ENCODE results near the gene BMPER.

Gene BMPER

DNA sequence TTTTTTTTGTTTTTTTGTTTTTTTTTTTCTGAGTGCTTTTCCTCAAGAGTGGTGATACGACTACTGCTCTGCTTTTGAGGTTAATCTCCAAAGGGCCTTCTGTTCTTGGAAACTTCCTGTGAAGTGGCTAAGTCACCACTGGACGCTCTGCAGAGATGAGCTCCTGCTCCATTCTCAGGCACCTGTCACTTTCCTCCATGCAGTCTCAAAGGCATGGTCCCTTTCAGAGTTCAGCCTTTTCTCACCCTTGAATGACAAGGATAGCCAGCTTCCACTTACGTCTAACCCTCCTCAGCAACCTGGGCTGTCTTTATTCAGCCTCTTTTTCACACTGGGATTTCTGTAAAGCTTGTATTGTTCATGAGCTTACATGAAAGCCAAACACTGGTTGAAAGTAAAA is 65.8 kb downstream of the BMPER start:
- H3K4me3 ChIP-seq (ENCODE audit: low read depth, low read length): no peak overlapping the region
- ChIA-PET CTCF (interaction anchor here (0.6 to 1.6 kb wide), 3 partner anchors 12 to 117 kb away, joined by 3 to 8 read pairs (median 5); no protein-coding TSS in a partner anchor), POLR2A (no interaction called here)
- DNase-seq (ENCODE audit: low read depth, low spot score): no peak
- TF ChIP-seq, protein P1, sequence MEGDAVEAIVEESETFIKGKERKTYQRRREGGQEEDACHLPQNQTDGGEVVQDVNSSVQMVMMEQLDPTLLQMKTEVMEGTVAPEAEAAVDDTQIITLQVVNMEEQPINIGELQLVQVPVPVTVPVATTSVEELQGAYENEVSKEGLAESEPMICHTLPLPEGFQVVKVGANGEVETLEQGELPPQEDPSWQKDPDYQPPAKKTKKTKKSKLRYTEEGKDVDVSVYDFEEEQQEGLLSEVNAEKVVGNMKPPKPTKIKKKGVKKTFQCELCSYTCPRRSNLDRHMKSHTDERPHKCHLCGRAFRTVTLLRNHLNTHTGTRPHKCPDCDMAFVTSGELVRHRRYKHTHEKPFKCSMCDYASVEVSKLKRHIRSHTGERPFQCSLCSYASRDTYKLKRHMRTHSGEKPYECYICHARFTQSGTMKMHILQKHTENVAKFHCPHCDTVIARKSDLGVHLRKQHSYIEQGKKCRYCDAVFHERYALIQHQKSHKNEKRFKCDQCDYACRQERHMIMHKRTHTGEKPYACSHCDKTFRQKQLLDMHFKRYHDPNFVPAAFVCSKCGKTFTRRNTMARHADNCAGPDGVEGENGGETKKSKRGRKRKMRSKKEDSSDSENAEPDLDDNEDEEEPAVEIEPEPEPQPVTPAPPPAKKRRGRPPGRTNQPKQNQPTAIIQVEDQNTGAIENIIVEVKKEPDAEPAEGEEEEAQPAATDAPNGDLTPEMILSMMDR (IDR thresholded peaks at IDR 0.05; ENCODE audit: insufficient read depth, low read length, missing control alignments): no peak

DNA sequence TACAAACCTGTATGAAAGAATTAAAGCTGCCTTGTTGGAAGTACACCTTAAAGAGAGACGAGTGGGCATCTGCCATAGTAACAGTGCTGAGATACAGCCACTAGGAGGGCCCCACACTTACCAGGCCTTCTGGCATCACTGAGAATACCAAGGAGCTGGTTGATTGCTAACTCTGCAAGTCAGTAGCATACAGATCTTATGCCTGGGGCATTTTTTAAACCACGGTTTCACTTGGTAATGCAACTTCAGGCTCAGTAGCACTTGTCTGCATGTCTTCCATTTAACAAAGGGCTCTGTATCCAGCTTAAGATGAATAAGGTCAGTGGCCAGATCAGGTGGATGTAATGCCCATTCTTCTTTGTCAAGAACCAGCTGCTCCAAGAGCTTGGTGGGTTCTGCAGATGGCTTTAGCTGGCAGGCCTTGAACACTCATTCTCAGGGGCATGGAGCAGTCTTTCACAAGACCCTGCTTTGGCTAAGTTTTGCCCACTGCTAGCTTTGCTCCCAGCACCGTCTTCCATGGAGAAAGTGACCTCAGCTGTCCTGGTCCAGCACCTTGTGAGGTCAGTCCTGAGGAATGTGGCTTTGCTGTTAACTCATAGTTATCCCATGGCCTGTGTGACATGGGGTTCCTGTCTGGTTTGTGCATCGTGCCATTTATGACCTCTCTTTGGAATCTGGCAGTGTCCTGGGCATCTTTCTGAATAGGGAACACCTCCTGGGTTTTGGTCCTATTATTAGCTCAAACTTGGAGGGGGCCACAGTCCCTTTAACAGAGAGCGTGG is 68.1 kb downstream of the BMPER start:
- POLR2A ChIA-PET: no interaction called here
- TF ChIP-seq, protein P1 (IDR thresholded peaks at IDR 0.05; ENCODE audit: insufficient read depth, low read length, missing control alignments): no peak
- DNase-seq (ENCODE audit: low read depth, low spot score): no peak
- H3K4me3 ChIP-seq (ENCODE audit: low read depth, low read length): no peak overlapping the region
- CTCF ChIA-PET: interaction anchor here (0.9 to 2.0 kb wide), 5 partner anchors 10 to 161 kb away, joined by 3 to 8 read pairs (median 4); no protein-coding TSS in a partner anchor

GRCh38 chr7:33979300-33979806 is 74.0 kb downstream of the BMPER start:
- no peak for DNase-seq (ENCODE audit: low read depth, low spot score)
- ChIA-PET POLR2A (interaction anchor here (0.7 to 2.7 kb wide), 4 partner anchors 27 to 176 kb away, joined by 3 to 9 read pairs (median 4); no protein-coding TSS in a partner anchor), CTCF (interaction anchor here (0.9 to 5.1 kb wide), 8 partner anchors 13 to 172 kb away, joined by 3 to 38 read pairs (median 3); no protein-coding TSS in a partner anchor)
- H3K4me3 ChIP-seq (ENCODE audit: low read depth, low read length): no peak overlapping the region
- TF ChIP-seq, protein P1 (IDR thresholded peaks at IDR 0.05; ENCODE audit: insufficient read depth, low read length, missing control alignments): no peak

DNA sequence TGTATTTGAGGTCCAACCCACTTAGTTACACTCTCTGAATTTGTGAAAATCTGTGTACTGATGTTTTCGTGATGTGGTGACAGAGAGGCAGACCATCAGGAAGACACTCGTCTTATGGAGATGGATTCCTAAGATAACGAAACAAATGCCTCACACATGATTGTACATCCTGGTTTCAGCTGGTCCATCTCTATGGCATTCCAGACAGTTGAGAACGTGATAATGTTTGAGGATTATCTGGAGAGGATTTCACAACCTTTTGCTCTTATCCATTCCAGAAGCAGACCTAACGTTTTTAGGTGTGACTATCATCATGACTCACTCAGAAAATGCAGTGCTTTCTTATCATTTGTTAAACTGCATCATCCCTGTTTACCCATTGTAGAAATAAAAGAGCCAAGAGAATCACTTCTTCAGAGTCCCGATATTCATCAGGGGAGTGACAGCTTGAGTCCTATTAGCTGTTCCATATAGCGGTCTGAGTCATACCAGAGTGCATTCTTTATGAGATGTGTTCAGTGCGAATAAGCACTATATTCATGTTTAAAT is 74.5 kb downstream of the BMPER start:
- no peak overlapping the region for H3K4me3 ChIP-seq (ENCODE audit: low read depth, low read length)
- TF ChIP-seq, protein P1 (IDR thresholded peaks at IDR 0.05; ENCODE audit: insufficient read depth, low read length, missing control alignments): no peak
- ChIA-PET CTCF (interaction anchor here (0.9 to 5.1 kb wide), 4 partner anchors 18 to 520 kb away, joined by 3 to 38 read pairs (median 4); no protein-coding TSS in a partner anchor), POLR2A (interaction anchor here (0.6 to 2.7 kb wide), 5 partner anchors 27 to 175 kb away, joined by 3 to 9 read pairs (median 4); no protein-coding TSS in a partner anchor)
- DNase-seq (ENCODE audit: low read depth, low spot score): peak; percentile 97

DNA sequence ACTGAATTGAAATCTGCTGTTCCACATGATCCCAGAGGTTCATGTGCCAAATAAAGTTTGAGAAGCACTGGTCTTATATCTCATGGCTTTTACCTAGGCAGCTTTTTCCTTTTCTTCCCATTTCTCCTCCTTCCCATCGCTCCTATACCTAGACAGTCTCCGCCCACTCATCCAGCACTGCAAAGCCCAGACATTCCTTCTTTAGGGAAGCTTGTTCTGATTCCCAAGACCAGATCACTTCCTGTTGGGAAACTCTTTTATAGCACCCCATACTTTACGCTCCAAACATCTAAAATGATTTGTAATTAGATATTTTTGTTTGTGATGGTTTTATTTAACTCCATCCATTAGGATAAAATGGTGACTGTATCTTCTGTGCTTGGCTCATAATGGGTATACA is 75.9 kb downstream of the BMPER start:
- TF ChIP-seq, protein P1 (IDR thresholded peaks at IDR 0.05; ENCODE audit: insufficient read depth, low read length, missing control alignments): no peak
- POLR2A ChIA-PET: interaction anchor here (0.5 to 2.7 kb wide), 7 partner anchors 28 to 1648 kb away, joined by 3 to 9 read pairs (median 3); no protein-coding TSS in a partner anchor
- no peak overlapping the region for H3K4me3 ChIP-seq (ENCODE audit: low read depth, low read length)
- CTCF ChIA-PET: interaction anchor here (0.6 to 5.1 kb wide), 17 partner anchors 16 to 339 kb away, joined by 3 to 84 read pairs (median 6); no protein-coding TSS in a partner anchor
- no peak for DNase-seq (ENCODE audit: low read depth, low spot score)

All from AG04449 (cell line).